ENCODE measurements around the gene C7orf57. TPM values are rescaled to one million over a fixed set of nuclear protein-coding genes. Genes with fewer than 3 reads are reported as not detected.
"Not testable (repeated sequence)": the region's sequence is repeated elsewhere in the genome, so short reads cannot be mapped to it uniquely, and the experiment has no call there.

C7orf57 gene
- total RNA-seq, 1 experiment from 2014 or later, result 1.6 TPM

DNA sequence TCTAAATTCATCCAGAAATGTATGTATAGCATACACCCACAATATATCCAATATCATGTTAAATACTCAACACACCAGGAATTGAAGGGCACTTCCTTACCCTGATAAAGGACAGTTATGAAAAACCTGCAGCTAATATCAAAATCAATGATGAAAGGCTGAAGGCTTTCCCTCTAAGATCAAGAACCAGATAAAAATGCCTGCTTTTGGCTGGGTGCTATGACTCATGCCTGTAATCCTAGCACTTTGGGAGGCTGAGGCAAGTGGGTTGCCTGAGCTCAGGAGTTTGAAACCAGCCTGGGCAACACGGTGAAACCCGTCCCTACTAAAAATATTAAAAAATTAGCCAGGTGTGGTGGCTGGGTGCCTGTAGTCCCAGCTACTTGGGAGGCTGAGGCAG, 32.1 kb downstream of the C7orf57 start:
- in situ Hi-C loops (cut with HindIII; ENCODE audit: low pct_unique_long_range_greater_than_20kb, low sequenced_read_pairs), result no loop called here
- no peak for DNase-seq (ENCODE audit: low read depth)

DNA sequence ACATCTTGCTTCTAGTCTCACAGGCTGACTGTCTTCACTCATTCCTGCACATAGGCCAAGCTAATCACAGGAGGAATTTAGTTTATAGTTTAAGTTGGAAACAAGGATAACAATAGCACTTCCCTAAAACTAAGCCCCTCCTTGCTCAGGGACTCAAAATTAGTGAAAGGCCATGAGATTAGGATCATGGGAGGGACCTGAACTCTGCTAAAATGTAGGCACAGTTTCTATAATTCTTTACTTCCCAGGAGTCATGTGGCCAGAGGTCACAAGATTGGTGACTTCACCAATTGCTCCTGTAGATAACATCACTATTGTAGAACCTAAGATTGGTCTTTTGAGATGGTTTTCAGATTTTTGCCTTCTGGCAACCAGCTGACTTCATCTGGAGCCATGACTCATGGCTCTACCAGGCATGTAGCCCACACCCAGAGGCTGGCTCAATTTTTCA, 38.9 kb downstream of the C7orf57 start:
- in situ Hi-C loops (cut with HindIII; ENCODE audit: low pct_unique_long_range_greater_than_20kb, low sequenced_read_pairs), result no loop called here
- DNase-seq (ENCODE audit: low read depth), result no peak

DNA sequence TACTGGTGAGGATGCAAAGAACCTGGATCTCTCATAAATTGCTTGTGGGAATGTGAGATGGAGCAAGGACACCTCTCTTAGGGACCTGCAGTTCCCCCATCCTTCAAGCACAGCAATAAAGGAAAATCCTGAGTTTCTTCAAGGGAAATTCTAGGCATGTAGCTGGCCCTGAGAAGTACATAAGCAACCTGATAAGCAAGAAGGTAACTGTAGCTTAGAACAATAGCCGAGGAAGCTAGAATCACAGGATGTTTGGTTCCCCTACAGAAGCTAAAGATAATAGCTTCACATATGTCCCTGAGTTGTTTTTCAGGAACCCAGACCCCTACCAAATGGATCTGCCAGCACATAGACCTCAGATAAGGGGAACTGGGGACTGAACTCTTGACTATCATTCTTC, 42.1 kb downstream of the C7orf57 start:
- no peak for DNase-seq (ENCODE audit: low read depth)
- in situ Hi-C loops (cut with HindIII; ENCODE audit: low pct_unique_long_range_greater_than_20kb, low sequenced_read_pairs), result no loop called here

DNA sequence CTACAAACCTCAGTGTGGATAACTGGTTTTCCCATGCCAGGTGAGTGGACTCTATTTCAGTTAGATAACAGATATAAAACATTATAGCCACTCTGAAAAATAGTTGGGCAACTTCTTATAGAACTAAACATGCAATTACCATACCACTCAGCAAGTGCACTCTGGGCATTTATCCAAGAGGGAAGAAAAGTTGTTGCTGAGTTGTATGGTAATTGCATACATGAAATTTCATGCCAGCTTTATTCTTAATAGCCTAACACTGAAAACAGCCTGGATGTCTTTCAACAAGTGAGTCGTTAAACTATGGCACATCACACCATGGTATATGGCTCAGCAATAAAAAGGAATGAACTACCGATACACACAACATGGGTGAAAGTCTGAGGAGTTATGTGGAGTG, 43.1 kb downstream of the C7orf57 start:
- no peak for DNase-seq (ENCODE audit: low read depth)
- in situ Hi-C loops (cut with HindIII; ENCODE audit: low pct_unique_long_range_greater_than_20kb, low sequenced_read_pairs), result no loop called here

DNA sequence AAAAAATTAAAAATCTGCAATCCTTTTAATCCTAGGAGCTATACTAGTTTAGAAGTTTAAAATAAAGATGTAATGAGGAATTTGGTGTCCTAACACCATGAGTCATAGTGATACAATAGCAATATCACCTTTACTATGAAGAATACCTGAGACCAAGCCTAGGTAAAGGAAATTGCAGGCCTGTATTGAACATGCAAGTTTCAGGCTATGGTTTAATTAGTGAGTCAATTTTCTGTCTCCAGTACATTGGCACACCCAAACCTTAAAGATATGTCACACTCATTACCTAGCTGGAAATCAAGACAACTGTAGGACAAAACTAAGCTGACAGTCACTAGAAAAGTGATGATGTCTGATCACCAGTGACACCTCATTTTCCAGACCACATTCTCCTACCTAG, 47.0 kb downstream of the C7orf57 start:
- in situ Hi-C loops (cut with HindIII; ENCODE audit: low pct_unique_long_range_greater_than_20kb, low sequenced_read_pairs); DNase-seq (ENCODE audit: low read depth): not testable (repeated sequence)

DNA sequence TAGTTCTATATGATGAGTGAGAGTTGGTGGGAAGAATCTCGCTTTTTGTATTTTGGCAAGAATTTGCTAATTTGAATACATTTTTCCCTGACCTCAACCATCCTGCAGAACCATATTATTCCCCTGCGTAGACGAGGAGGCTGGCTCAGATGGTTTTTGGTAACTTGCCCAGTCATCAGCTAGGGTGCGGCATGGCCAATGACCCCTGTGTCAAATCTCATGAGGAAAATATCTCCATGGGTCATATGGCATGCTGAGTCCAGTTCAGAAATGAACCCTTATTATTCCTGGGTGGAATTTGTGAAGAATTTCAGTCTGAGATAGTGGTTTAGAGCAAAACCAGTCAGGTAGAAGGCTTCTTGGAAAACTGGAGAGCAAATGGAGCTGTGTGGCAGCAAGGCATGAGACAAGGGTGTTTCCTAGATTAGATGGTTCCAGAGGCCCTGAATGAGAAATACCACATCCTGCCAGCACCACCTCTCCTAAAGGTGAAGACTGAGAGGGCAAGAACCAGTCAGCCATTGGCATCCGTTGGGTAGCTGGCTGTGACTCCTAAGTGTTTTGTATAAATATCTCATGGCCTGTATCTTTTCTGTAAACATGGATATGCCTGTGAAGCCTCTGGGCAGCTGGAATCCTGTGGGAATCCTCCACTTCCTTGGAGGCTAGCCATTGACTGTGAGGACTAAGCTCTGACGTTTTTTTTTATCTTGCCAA, 47.9 kb downstream of the C7orf57 start:
- DNase-seq (ENCODE audit: low read depth), result peak; percentile 90
- in situ Hi-C loops (cut with HindIII; ENCODE audit: low pct_unique_long_range_greater_than_20kb, low sequenced_read_pairs), result no loop called here

DNA sequence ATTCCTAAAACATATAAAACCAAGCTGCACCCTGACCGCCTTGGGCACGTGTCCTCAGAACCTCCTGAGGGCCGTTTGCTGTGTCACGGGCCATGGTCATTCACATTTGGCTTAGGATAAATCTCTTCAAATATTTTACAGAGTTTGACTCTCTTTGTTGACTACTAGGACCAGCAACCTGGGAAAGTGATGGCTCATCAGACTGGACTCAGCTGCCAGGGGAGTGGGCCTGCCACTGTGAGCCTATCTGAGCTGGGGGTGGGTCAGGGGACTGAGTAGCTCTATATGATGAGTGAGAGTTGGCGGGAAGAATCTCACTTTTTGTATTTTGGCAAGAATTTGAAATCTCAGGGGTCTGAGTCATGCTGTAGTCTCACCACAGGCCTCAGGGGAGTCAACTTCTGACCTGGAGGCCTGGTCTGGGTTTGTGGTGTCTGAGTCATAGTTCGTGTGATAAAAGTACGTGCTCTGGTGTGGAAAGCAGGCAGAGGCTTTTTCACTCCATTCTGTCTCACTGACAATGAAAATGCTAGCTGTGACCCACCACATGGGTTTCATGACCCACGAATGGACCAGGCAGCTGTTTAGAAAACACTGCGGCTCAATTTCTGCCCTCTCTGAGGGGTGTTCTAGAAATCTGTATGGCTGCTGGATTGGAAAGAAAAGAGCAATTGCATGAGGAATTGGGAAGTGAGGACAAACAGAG, 49.5 kb downstream of the C7orf57 start:
- in situ Hi-C loops (cut with HindIII; ENCODE audit: low pct_unique_long_range_greater_than_20kb, low sequenced_read_pairs), result no loop called here

DNA sequence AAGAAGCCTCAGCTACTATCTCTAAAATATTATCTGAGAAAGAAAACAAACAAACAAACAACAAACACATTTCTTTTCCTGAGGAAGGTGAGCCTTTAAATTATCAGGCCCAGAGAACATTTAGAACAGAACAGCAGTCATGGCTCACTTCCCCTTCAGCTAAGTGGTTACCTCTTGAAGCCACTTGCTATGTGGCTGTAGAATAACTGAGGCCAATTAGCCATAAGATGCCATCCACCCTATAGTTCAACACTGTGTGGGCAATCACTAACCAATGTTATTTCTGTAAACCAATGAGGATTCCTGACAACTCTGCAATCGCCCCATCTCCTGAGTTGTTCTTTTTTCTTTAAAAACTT, 50.1 kb downstream of the C7orf57 start:
- in situ Hi-C loops (cut with HindIII; ENCODE audit: low pct_unique_long_range_greater_than_20kb, low sequenced_read_pairs), result no loop called here
- no peak for DNase-seq (ENCODE audit: low read depth)

More for the DNA sequence above, 49.5 kb downstream of the C7orf57 start:
- peak; percentile 99 for DNase-seq (ENCODE audit: low read depth)

DNA sequence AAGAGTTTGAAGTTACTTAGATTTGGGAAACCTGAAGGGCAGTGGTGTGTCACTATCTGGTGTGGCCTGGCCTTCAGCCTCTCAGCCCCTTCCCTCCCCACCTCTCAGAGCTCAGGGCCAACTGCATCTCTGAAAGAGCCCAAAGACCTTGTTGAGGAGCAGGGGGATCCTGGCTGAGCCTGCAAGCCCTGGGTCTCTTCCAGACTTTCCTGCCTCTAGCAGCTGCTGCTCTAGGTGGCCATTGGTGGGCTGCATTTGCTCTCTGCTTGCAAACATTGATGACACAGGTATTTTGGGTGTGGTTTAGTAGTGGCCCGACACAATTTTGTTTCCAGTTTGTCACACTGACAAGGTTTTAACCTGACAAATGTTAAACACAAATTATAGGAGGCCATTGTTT, 50.6 kb downstream of the C7orf57 start:
- no peak for DNase-seq (ENCODE audit: low read depth)
- in situ Hi-C loops (cut with HindIII; ENCODE audit: low pct_unique_long_range_greater_than_20kb, low sequenced_read_pairs), result no loop called here

DNA sequence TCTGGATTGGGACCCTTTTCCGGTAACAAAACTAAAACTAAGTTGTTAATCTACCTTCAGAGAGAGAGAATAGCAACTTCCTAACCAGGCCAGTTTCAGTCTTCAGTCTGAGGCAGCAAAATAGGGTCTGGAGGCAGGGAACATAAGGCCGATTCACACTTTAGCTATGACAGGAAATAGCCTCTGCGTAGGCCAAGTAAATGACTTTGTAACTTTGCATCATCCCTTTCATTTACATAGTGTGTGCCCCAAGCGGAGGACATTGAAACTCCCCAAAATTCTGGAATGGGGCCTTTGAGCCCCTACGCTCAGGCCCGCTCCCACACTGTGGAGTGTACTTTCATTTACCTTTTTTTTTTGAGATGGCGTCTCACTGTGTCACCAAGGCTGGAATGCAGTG, 52.0 kb downstream of the C7orf57 start:
- no peak for DNase-seq (ENCODE audit: low read depth)

DNA sequence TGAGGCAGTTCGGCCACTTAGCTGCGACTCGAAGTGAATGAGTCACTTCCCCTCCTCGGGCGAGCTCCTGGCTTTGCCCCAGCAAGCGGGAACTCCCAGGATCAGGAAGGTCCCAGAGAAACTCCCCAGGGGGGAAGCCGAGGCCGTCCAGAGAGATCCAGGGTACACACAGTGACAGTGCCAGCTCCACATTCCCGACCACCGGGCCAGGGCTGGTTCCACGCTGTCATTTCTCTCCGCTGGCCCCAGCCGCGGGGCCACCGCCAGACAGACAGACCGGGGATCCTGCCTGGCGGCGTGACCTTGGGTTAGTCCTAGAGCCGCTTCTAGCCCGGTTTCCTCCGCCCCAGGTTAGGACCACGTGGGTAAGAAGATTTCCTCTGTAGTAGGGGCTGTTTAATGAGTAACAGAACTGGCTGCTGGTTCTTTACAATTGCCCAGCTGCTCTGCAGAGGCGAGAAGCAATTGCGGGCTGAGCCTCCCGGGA, 53.3 kb downstream of the C7orf57 start:
- in situ Hi-C loops (cut with HindIII; ENCODE audit: low pct_unique_long_range_greater_than_20kb, low sequenced_read_pairs), result no loop called here
- peak; percentile 98 for DNase-seq (ENCODE audit: low read depth)

More for the DNA sequence above, 52.0 kb downstream of the C7orf57 start:
- in situ Hi-C loops (cut with HindIII; ENCODE audit: low pct_unique_long_range_greater_than_20kb, low sequenced_read_pairs), result no loop called here

DNA sequence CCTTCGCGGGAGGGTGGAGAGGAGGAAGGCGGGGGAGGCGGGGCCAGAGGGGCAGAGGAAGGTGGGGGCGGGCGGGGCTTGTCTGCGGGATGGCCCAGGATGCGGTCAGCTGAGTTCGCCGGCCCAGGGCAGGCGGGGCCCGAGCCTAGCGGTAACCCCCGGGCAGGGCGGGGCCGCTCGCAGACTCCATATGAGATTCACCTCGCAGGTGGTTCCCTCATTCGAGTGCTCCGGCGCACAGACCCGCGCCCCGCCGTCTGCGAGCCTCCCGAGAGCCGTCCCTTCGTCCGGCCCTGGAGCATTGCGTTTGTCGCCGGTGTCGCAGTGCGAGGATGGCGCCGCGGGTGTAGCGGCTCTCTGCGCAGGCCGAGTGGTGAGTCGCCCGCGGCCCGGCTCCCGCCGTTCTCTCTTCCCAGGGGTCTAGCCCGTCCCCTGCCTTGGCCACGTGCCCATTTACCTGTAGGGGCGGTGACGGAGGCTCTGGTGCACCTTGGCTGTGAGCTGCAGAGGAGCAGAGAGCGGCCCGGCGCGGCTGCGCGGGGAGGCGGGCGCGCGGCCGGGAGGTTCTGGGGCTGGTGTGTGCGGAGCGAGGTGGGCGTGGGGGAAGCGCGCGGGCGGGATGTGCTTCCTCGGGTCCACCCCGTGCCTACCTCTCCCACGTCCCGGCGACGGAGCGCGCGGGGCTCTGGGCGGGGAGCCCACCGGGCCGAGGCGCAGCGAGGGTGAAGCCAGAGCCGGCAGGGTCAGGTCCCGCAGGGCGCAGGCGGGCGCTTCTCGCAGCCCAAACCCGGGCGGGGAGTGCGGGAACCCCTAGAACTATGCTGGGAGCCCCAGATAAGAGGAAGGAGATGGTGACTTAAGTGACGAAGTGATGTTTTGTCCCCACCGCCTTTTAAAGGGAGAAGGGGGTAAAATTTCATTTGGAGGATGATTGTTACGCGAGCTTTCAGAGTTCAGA, 54.0 kb downstream of the C7orf57 start, which contains the start of gene UPP1:
Gene UPP1 (plus strand): TSS at position 220 of the 958 bp plus-strand sequence. CDS start 5,519 bp downstream, outside the sequence.
- peak; percentile 29 for DNase-seq (ENCODE audit: low read depth)
- in situ Hi-C loops (cut with HindIII; ENCODE audit: low pct_unique_long_range_greater_than_20kb, low sequenced_read_pairs), result no loop called here

DNA sequence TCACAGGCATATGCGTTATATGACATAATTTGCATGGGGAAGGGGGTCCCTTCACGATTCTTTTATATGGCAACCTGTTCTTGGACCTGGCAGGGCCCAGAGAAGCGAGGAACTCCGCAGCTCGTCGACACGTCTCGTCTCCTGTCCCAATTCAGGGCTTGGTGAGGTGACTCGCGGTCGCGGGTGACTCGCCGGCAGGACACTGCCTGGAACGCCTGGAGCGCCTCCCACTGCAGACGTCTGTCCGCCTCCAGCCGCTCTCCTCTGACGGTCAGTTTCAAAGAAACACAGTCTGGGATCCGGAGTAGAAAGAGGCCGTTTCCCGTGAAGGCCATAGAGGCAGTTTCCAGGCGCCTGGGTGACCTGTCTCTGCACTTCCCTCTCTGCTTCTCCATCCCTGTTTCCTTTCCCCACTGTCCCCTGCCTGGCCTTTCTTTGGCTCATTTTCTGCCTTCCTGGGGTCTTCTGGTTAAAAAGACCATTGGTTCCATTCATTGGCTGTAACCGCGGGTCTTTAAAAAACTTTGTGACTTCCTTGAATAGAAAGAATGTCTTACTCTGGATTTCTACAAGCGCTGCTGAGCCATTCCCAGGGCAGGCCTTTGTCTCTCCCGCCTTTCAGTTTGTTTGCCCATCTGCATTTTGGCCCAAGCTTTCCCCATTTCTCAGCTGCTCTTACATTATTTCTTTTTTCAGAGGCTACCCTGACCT, 54.9 kb downstream of the C7orf57 start:
- in situ Hi-C loops (cut with HindIII; ENCODE audit: low pct_unique_long_range_greater_than_20kb, low sequenced_read_pairs), result no loop called here
- DNase-seq (ENCODE audit: low read depth), result peak; percentile 46

DNA sequence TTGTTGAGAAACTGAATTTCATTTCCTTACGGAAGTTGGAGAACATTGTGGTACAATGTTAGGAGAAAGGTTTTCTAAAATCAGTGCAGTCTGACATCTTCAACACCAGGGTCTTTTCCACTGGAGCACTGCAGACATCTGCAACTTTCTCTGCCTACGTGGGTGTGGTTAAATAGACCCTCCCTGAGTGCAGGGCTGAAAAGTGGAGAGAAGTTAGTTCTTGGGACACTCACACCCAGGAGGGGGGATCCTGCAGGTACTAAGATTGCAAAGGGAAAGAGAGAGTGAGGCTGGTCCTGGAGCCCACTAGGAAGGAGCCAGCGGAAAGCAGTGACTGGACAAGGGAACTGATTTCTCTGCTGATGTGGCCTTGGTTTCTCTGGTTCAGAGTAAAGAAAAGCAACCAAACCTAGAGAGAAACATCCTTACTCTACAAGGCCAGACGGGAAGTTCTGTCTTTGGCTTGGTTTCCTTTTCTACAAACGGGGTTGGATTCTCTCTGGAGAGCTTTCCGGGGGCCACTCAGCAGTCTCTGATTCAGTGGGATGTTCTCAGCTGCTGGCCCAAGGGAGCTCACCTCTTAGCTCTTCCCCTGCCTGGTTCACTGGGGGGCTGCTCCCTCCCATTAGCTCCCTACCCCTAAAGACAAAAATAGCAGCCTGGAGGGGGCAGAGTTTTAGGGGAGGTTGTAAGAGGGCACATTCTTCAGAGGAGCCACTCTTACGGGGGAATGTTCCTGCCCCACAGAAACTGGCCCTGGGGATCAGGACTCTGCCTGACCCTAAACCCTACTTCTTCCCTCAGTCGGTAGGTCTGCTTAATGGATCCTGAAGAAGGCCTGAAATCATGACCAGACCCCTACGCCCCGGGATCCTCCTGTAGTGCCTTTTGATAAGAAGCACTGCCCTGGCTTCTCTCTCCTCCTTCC, 56.4 kb downstream of the C7orf57 start:
- in situ Hi-C loops (cut with HindIII; ENCODE audit: low pct_unique_long_range_greater_than_20kb, low sequenced_read_pairs), result no loop called here

DNA sequence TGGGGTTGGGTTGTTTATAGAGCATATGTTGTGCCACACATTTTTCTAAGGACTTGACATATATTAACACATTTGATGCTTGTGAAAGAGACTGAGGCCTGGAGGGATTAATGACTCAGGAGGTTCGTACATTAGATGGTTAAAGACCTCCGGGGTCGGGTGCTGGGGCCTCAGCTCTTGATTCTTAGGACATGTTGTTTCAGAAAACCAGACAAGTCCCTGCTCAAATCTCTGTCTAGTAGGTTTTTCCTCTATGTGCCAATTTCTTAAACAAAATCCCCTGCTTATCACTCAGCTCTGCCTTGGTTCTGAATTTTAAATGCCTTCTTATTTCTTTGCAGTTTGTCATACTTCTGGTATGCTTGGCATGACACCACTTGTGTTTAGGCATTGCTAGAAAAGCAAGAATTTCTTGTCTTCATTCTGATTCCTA, 59.5 kb downstream of the C7orf57 start:
- no peak for DNase-seq (ENCODE audit: low read depth)
- in situ Hi-C loops (cut with HindIII; ENCODE audit: low pct_unique_long_range_greater_than_20kb, low sequenced_read_pairs), result no loop called here

More for the DNA sequence above, 56.4 kb downstream of the C7orf57 start:
- DNase-seq (ENCODE audit: low read depth), result no peak

DNA sequence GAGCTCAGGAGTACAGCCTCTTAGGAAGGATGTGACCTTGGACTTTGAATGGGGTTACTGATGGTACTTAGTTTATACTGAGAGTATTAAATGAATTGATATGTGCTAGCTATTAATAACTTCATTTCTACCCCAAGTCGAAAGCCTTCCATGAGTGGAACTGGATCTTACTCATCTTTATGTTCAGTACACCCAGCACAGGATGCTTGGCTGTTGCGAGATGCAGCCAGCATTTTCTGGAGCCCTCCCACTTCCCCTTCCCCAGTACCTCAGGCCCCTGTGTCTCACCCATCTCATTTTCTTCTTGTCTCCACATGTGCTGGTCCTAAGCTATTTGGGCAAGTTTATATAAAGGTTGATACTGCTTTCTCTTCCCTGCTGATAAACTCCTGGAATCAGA, 60.9 kb downstream of the C7orf57 start:
- in situ Hi-C loops (cut with HindIII; ENCODE audit: low pct_unique_long_range_greater_than_20kb, low sequenced_read_pairs), result no loop called here
- DNase-seq (ENCODE audit: low read depth), result no peak
